Activated gamma-delta T cell treated with anti-CD3 and anti-CD28 coated beads, Interleukin-2, amount 50 U/mL, for 16 hours (primary cell): ENCODE data around the gene RHEX.
"Not testable (repeated sequence)": the region's sequence is repeated elsewhere in the genome, so short reads cannot be mapped to it uniquely, and the experiment has no call there.

Source experiments
- DNase-seq: peaks from one replicate; pipeline ENCODE4 v3.0.0-alpha.2; 2020; ENCODE audit warnings: low read depth

RHEX gene

GRCh38 chr1:206030191-206030590 is 22.8 kb upstream of the RHEX start:
- DNase-seq = no peak

GRCh38 chr1:206030714-206031113 is 22.3 kb upstream of the RHEX start:
- DNase-seq = peak; percentile 39

GRCh38 chr1:206032380-206033140 is 20.4 kb upstream of the RHEX start:
- DNase-seq = no peak

- no peak for DNase-seq
Observed at GRCh38 chr1:206035027-206035426, 17.9 kb upstream of the RHEX start.

GRCh38 chr1:206036663-206037455 is 16.1 kb upstream of the RHEX start:
- no peak for DNase-seq

GRCh38 chr1:206037581-206037980 is 15.4 kb upstream of the RHEX start:
- DNase-seq = no peak

- no peak for DNase-seq
Observed at GRCh38 chr1:206039046-206039973, 13.7 kb upstream of the RHEX start.

- no peak for DNase-seq
Observed at GRCh38 chr1:206040328-206040727, 12.6 kb upstream of the RHEX start.

GRCh38 chr1:206041640-206042039 is 11.3 kb upstream of the RHEX start:
- DNase-seq = no peak

GRCh38 chr1:206047271-206047670 is 5.7 kb upstream of the RHEX start:
- DNase-seq = no peak

- no peak for DNase-seq
Observed at GRCh38 chr1:206048582-206048981, 4.4 kb upstream of the RHEX start.

GRCh38 chr1:206049293-206049692 is 3.7 kb upstream of the RHEX start:
- no peak for DNase-seq

- no peak for DNase-seq
Observed at GRCh38 chr1:206049919-206050600, 2.9 kb upstream of the RHEX start.

GRCh38 chr1:206050655-206051235 is 2.2 kb upstream of the RHEX start:
- no peak for DNase-seq

GRCh38 chr1:206052231-206052865 is 625 bp upstream of the RHEX start:
- not testable (repeated sequence) for DNase-seq

- not testable (repeated sequence) for DNase-seq
Observed at GRCh38 chr1:206053616-206054015, 643 bp downstream of the RHEX start.

GRCh38 chr1:206055069-206055625 is 2.2 kb downstream of the RHEX start:
- not testable (repeated sequence) for DNase-seq

- DNase-seq = not testable (repeated sequence)
Observed at GRCh38 chr1:206055639-206056323, 2.8 kb downstream of the RHEX start.

GRCh38 chr1:206058289-206058926 is 5.4 kb downstream of the RHEX start:
- DNase-seq = not testable (repeated sequence)
